K562 (cell line): ENCODE results near the gene LMAN1L.

ENCODE experiments used
- GTF2F1 ChIP-seq: IDR thresholded peaks from 2 replicates; pipeline ENCODE4 v1.6.1; 2011; ENCODE audit warnings: low read depth, low read length, improper control_type of control experiment
- HDAC2 ChIP-seq: fragments of 450-650 bp; IDR thresholded peaks from 2 replicates; pipeline ENCODE4 v1.6.1; 2016; ENCODE audit warnings: mild to moderate bottlenecking
- HDAC6 ChIP-seq: IDR thresholded peaks from 2 replicates; pipeline ENCODE4 v1.6.1; 2012; ENCODE audit warnings: low read depth, mild to moderate bottlenecking, control low read depth, inconsistent platforms, low read length, moderate library complexity
- JUN ChIP-seq, 2 experiments: sonication (generic) in 1 of 2; formaldehyde crosslinking in 1 of 2; IDR thresholded peaks; 2 replicates each; pipeline versions ENCODE4 v1.6.1 to v1.8.0; 2012 to 2022; ENCODE audit warnings: borderline replicate concordance in 2 of 2, mild to moderate bottlenecking in 2 of 2, improper control_type of control experiment in 1 of 2, low read depth in 1 of 2, low read length in 1 of 2, missing genetic modification reagents in 1 of 2
- KAT7 ChIP-seq: sonication (generic); formaldehyde crosslinking; IDR thresholded peaks from 2 replicates; pipeline ENCODE4 v1.8.0; 2022; ENCODE audit warnings: missing genetic modification reagents, mild to moderate bottlenecking, borderline replicate concordance
- L3MBTL2 ChIP-seq: fragments of 450-650 bp; IDR thresholded peaks from 2 replicates; pipeline ENCODE4 v1.6.1; 2016; ENCODE audit warnings: mild to moderate bottlenecking, moderate library complexity
- PKNOX1 ChIP-seq: fragments of 450-650 bp; IDR thresholded peaks from 2 replicates; pipeline ENCODE4 v1.6.1; 2016
- POLR2A ChIP-seq: fragments of 450-650 bp; conservative IDR thresholded peaks from 2 replicates; pipeline ENCODE4 v1.6.1; 2016
- TARDBP ChIP-seq: fragments of 450-650 bp; IDR thresholded peaks from 2 replicates; pipeline ENCODE4 v1.6.1; 2016
- ZBTB8A ChIP-seq: fragments of 450-650 bp; IDR thresholded peaks from 2 replicates; pipeline ENCODE4 v1.6.1; 2018; ENCODE audit warnings: mild to moderate bottlenecking, moderate library complexity; ENCODE audit not compliant: partially characterized antibody
- TF ChIP-seq, protein P1 (sequence below): IDR thresholded peaks from 2 replicates; pipeline ENCODE4 v1.6.1; 2016; ENCODE audit warnings: missing genetic modification characterization, missing compliant biosample characterization
- TF ChIP-seq, protein P2 (sequence below): sonication (generic); formaldehyde crosslinking; IDR thresholded peaks from 2 replicates; pipeline ENCODE4 v1.8.0; 2022; ENCODE audit warnings: mild to moderate bottlenecking, missing genetic modification reagents

DNA sequence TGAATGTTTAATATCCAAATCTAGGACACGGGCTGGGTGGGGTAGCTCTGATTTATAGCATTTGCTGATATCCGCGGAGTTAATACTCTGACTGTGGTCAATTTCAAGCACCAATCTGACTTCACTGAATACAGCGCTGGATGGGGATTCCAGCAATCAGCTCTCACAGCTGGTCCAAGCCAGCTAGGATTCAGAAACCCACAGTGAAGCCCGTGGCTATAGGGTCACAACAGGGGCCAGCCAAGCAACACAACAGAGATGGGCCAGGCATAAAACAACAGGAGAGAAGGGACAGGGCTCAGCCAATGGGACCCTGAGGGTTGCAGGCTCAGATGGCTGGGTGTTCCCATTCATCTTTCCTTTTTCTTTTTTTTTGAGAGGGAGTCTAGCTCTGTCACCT, 5.4 kb upstream of the LMAN1L start:
- TF ChIP-seq TARDBP (no peak), PKNOX1 (no peak), POLR2A (no peak), L3MBTL2 (no peak), HDAC2 (no peak), ZBTB8A (no peak), HDAC6 (no peak), KAT7 (CRISPR knock-in tag) (no peak), JUN (IDR thresholded peaks at IDR 0.05; ENCODE audit: borderline replicate concordance, low read depth, low read length) (no peak), JUN (CRISPR knock-in tag; IDR thresholded peaks at IDR 0.05; ENCODE audit: borderline replicate concordance) (no peak), GTF2F1 (no peak)
- TF ChIP-seq, protein P1, sequence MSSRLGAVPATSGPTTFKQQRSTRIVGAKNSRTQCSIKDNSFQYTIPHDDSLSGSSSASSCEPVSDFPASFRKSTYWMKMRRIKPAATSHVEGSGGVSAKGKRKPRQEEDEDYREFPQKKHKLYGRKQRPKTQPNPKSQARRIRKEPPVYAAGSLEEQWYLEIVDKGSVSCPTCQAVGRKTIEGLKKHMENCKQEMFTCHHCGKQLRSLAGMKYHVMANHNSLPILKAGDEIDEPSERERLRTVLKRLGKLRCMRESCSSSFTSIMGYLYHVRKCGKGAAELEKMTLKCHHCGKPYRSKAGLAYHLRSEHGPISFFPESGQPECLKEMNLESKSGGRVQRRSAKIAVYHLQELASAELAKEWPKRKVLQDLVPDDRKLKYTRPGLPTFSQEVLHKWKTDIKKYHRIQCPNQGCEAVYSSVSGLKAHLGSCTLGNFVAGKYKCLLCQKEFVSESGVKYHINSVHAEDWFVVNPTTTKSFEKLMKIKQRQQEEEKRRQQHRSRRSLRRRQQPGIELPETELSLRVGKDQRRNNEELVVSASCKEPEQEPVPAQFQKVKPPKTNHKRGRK = no peak
- TF ChIP-seq, protein P2, sequence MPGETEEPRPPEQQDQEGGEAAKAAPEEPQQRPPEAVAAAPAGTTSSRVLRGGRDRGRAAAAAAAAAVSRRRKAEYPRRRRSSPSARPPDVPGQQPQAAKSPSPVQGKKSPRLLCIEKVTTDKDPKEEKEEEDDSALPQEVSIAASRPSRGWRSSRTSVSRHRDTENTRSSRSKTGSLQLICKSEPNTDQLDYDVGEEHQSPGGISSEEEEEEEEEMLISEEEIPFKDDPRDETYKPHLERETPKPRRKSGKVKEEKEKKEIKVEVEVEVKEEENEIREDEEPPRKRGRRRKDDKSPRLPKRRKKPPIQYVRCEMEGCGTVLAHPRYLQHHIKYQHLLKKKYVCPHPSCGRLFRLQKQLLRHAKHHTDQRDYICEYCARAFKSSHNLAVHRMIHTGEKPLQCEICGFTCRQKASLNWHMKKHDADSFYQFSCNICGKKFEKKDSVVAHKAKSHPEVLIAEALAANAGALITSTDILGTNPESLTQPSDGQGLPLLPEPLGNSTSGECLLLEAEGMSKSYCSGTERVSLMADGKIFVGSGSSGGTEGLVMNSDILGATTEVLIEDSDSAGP (CRISPR knock-in tag) = no peak
